HT1080 (cell line): ENCODE data around the gene NKD1. TPM values are rescaled to one million over a fixed set of nuclear protein-coding genes. Genes with fewer than 3 reads are reported as not detected.
"Not testable (repeated sequence)": the region's sequence is repeated elsewhere in the genome, so short reads cannot be mapped to it uniquely, and the experiment has no call there.

Source experiments
- DNase-seq: peaks from one replicate; pipeline ENCODE4 v3.0.0-alpha.2; 2015; ENCODE audit warnings: low read depth
- total RNA-seq: library from RNA; depleted of rRNA; stranded (reverse); fragments of >200 nt; shearing (Covaris generic); gene quantifications from 2 replicates; pipeline ENCODE4 v1.2.3, GENCODE V29; 2014

Gene NKD1
- total RNA-seq, 1 experiment from 2014 or later: 0.10 TPM

GRCh38 chr16:50576403-50577113 lies 28.4 kb downstream of the NKD1 start:
- no peak for DNase-seq

- DNase-seq: no peak
Measured at GRCh38 chr16:50578137-50578536, 29.9 kb downstream of the NKD1 start.

GRCh38 chr16:50579373-50579772 lies 31.2 kb downstream of the NKD1 start:
- not testable (repeated sequence) for DNase-seq

- no peak for DNase-seq
Measured at GRCh38 chr16:50580180-50580798, 32.1 kb downstream of the NKD1 start.

GRCh38 chr16:50581845-50582244 lies 33.6 kb downstream of the NKD1 start:
- no peak for DNase-seq

- DNase-seq: no peak
Measured at GRCh38 chr16:50583211-50583610, 35.0 kb downstream of the NKD1 start.

GRCh38 chr16:50584033-50584722 lies 36.0 kb downstream of the NKD1 start:
- no peak for DNase-seq

- DNase-seq: no peak
Measured at GRCh38 chr16:50585331-50585776, 37.2 kb downstream of the NKD1 start.

- no peak for DNase-seq
Measured at GRCh38 chr16:50587543-50587942, 39.3 kb downstream of the NKD1 start.

- no peak for DNase-seq
Measured at GRCh38 chr16:50588276-50588675, 40.1 kb downstream of the NKD1 start.

GRCh38 chr16:50591209-50591608 lies 43.0 kb downstream of the NKD1 start:
- no peak for DNase-seq

GRCh38 chr16:50591800-50592771 lies 43.9 kb downstream of the NKD1 start:
- no peak for DNase-seq

GRCh38 chr16:50592996-50593395 lies 44.8 kb downstream of the NKD1 start:
- no peak for DNase-seq

- peak; percentile 15 for DNase-seq
Measured at GRCh38 chr16:50593410-50594150, 45.4 kb downstream of the NKD1 start.

GRCh38 chr16:50594308-50595260 lies 46.4 kb downstream of the NKD1 start:
- DNase-seq: no peak

GRCh38 chr16:50595859-50596258 lies 47.7 kb downstream of the NKD1 start:
- no peak for DNase-seq

- DNase-seq: no peak
Measured at GRCh38 chr16:50596762-50597450, 48.7 kb downstream of the NKD1 start.

GRCh38 chr16:50597563-50598255 lies 49.5 kb downstream of the NKD1 start:
- DNase-seq: no peak
